Chondrocyte (in vitro differentiated cells): ENCODE results near the gene SLC9A9. TPM values are rescaled to one million over a fixed set of nuclear protein-coding genes. Genes with fewer than 3 reads are reported as not detected.

Experiments
- DNase-seq: peaks from one replicate; pipeline ENCODE4 v3.0.0; 2021; ENCODE audit warnings: mixed read lengths, low spot score
- H3K27ac Mint-ChIP-seq: one replicate; pipeline ENCODE4 v1.8.0; 2021; ENCODE audit warnings: mild to moderate bottlenecking, moderate library complexity, mixed read lengths; ENCODE audit not compliant: unreplicated experiment
- H3K27me3 Mint-ChIP-seq: 2 replicates; pipeline ENCODE4 v1.8.0; 2021; ENCODE audit warnings: low read depth, mixed read lengths
- H3K36me3 Mint-ChIP-seq: 2 replicates; pipeline ENCODE4 v1.8.0; 2021; ENCODE audit warnings: low read depth, mixed read lengths
- H3K4me1 Mint-ChIP-seq: 2 replicates; pipeline ENCODE4 v1.8.0; 2021; ENCODE audit warnings: low read depth, mild to moderate bottlenecking, mixed read lengths
- H3K4me3 Mint-ChIP-seq: one replicate; pipeline ENCODE4 v1.8.0; 2021; ENCODE audit warnings: mild to moderate bottlenecking, moderate library complexity, mixed read lengths; ENCODE audit not compliant: unreplicated experiment
- H3K9me3 Mint-ChIP-seq: 2 replicates; pipeline ENCODE4 v1.8.0; 2021; ENCODE audit warnings: low read depth, mixed read lengths
- total RNA-seq: library from RNA; stranded (reverse); gene quantifications from 3 replicates; pipeline ENCODE4 v1.2.1, GENCODE V29; 2021
- TF ChIP-seq, protein P1 (sequence below): fragments of 200-600 bp; sonication (generic); IDR thresholded peaks from 2 replicates; pipeline ENCODE4 v1.5.0; 2021; ENCODE audit warnings: antibody characterized with exemption, mild to moderate bottlenecking, moderate library complexity

The SLC9A9 gene
- total RNA-seq, 1 donor from 2014 or later = 2.6 TPM

DNA sequence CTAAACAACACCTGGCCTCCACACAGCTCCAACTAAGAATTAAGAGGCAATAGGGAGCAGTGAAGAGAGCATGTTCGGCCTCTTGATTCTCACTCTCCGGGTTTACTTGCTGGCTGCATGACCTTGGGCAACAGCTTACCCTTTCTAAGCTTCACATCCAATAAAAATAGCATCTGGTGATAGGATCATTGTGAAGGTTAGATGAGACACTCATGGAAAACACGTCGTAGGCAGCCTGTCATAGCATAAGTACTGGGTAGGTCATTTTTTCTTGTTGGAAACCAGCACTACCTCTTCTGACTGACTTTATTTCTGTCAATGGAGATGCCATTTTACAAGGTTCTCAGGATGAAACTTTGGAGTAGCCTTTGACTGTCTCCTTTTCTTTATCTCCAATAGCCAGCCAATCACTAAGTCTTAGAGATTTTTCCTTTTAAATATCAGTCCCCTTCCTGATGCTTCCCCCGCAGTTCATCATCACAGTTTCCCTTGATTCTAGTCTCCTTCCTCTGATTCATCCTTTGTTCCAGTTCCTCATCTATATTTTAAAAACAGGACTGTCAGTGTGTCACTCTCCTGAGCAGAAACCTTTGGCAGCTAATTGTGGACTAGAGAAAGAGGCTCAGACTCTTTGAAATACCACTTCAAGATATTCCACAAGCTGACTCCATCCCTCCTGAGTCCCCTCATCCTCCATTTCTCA, 271.5 kb downstream of the SLC9A9 start:
- Mint-ChIP-seq H3K27me3 (peaks cover under 1% of the 10 kb centered on the region), H3K36me3 (no peaks in the 10 kb centered on the region), H3K4me3 (no peak overlapping the region), H3K4me1 (peaks cover 3% of the 10 kb centered on the region), H3K9me3 (no peaks in the 10 kb centered on the region), H3K27ac (no peak overlapping the region)
- TF ChIP-seq, protein P1, sequence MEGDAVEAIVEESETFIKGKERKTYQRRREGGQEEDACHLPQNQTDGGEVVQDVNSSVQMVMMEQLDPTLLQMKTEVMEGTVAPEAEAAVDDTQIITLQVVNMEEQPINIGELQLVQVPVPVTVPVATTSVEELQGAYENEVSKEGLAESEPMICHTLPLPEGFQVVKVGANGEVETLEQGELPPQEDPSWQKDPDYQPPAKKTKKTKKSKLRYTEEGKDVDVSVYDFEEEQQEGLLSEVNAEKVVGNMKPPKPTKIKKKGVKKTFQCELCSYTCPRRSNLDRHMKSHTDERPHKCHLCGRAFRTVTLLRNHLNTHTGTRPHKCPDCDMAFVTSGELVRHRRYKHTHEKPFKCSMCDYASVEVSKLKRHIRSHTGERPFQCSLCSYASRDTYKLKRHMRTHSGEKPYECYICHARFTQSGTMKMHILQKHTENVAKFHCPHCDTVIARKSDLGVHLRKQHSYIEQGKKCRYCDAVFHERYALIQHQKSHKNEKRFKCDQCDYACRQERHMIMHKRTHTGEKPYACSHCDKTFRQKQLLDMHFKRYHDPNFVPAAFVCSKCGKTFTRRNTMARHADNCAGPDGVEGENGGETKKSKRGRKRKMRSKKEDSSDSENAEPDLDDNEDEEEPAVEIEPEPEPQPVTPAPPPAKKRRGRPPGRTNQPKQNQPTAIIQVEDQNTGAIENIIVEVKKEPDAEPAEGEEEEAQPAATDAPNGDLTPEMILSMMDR = no peak
- DNase-seq = no peak

DNA sequence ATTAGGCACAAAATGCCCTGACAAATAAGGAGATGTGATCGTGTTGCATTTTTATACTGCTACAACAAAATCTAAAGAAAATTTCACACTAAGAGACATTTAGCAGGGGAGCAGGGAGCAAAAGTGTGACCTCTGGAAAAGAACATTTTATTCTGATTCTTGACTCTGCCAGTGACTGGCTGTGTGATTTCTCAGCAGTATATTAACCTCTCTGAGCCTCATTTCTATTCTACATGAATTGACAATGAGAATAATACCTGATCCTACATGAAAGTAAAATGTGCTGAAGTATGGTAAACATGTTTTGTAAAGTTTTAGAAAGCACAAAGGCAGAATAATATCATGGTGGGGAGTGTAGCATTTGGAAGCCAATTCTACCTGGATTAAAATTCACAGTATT, 273.3 kb downstream of the SLC9A9 start:
- peaks cover 7% of the 10 kb centered on the region for H3K4me1 Mint-ChIP-seq
- no peaks in the 10 kb centered on the region for H3K27me3 Mint-ChIP-seq
- DNase-seq = no peak
- TF ChIP-seq, protein P1 = no peak
- H3K4me3 Mint-ChIP-seq = no peak overlapping the region
- H3K9me3 Mint-ChIP-seq = no peaks in the 10 kb centered on the region
- H3K27ac Mint-ChIP-seq = no peak overlapping the region
- H3K36me3 Mint-ChIP-seq = no peaks in the 10 kb centered on the region

DNA sequence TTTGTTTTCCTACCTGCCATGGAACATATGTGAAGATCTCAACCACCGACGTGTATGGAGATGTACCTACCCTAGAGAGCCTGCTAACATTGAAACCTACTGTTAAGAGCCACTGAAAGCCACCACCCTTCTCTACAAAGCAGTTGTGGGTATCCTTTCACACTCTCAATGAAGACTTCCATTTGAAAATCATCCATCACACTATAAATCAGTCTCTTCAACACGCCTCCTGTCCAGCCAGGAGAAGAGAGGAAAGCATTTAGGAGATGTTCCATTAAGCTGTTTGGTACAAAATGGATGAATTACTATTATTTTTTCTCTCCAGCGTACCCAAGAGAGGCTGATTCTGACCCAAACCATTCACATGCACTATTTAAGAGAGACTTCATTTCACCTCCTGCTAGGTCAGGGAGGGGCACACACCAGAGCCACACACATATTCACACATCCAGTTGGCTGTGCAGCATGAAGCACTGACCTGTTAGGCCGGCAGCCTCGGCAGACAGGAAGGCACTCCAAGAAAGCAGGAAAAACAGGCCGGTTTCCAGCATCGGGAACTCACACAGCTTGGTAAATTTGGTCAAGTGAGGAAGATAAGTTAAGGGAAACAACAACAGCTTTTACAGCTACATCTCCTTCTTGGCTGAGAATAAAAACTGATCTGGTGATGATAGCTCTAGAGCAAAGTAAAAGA, 274.5 kb downstream of the SLC9A9 start:
- Mint-ChIP-seq H3K27me3 (no peaks in the 10 kb centered on the region), H3K4me1 (peaks cover 7% of the 10 kb centered on the region), H3K36me3 (no peaks in the 10 kb centered on the region), H3K4me3 (no peak overlapping the region), H3K27ac (no peak overlapping the region), H3K9me3 (no peaks in the 10 kb centered on the region)
- no peak for DNase-seq
- TF ChIP-seq, protein P1 = no peak

DNA sequence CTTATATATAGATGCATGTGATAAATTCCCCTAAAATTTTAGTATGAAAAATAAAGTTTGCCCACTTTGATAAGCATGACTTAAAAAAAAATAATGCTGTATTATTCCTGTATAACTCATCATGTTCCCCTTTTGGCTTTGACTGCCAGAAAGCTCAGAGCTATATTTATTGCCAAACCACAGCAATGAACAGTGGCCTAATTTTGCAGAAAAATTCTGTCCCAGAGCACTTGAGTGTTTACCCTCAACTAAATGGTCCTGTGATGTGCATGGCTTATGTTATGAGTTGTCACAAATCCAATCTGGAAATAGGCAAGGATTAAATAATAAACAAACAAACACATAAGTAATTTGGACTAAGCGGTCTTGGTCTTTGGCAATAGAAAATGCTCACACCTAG, 276.7 kb downstream of the SLC9A9 start:
- Mint-ChIP-seq H3K27ac (no peak overlapping the region), H3K36me3 (no peaks in the 10 kb centered on the region), H3K27me3 (no peaks in the 10 kb centered on the region), H3K4me3 (no peak overlapping the region), H3K4me1 (peaks cover 11% of the 10 kb centered on the region), H3K9me3 (no peaks in the 10 kb centered on the region)
- DNase-seq = no peak
- TF ChIP-seq, protein P1 = no peak

DNA sequence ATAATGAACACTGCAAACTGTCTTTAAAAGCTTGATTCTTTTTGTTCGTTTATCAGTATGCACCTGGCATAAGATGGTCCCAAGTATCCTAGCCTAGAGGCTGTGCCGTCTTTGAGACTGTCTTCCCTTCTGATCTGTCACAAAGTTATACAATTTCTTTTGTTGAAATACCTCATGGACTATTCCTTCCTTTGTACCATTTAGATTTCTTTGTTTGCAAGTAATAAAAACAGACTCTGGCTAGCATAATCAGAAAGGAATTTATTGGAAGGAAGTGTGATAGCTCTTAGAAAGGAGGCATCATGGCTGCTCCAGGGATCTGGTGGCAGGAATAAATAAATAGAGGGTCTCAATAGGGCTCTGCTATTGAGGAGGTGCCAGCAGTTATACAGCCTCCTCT, 280.4 kb downstream of the SLC9A9 start:
- TF ChIP-seq, protein P1 = no peak
- no peak for DNase-seq
- Mint-ChIP-seq H3K27ac (no peak overlapping the region), H3K9me3 (no peaks in the 10 kb centered on the region), H3K4me1 (peaks cover 11% of the 10 kb centered on the region), H3K4me3 (no peak overlapping the region), H3K36me3 (no peaks in the 10 kb centered on the region), H3K27me3 (no peaks in the 10 kb centered on the region)
